GM18520 (cell line): ENCODE data around the gene LRRC41.
"Not testable (repeated sequence)": the region's sequence is repeated elsewhere in the genome, so short reads cannot be mapped to it uniquely, and the experiment has no call there.

Experiments used
- ATAC-seq: cut with Tn5 transposase; IDR thresholded peaks from one replicate; pipeline ENCODE4 v1.9.1; 2021; ENCODE audit not compliant: unreplicated experiment

The LRRC41 gene

GRCh38 chr1:46303038-46303871, at the start of gene LRRC41, which contains the start of gene UQCRH:
Gene LRRC41 (minus strand): TSS chr1:46303616. CDS start chr1:46303322, 294 bp downstream.
Gene UQCRH (plus strand): TSS chr1:46303698. CDS start chr1:46303767, 69 bp downstream.
- peak; percentile 79 for ATAC-seq

GRCh38 chr1:46352363-46352762, 48.9 kb upstream of the LRRC41 start:
- no peak for ATAC-seq

- ATAC-seq = no peak
These were observed 41.9 kb upstream of the LRRC41 start for GRCh38 chr1:46345281-46345680.

- no peak for ATAC-seq
These were observed 41.1 kb upstream of the LRRC41 start for GRCh38 chr1:46344481-46344880.

- no peak for ATAC-seq
These were observed 40.3 kb upstream of the LRRC41 start for GRCh38 chr1:46343705-46344104.

GRCh38 chr1:46343351-46343695, 39.9 kb upstream of the LRRC41 start:
- no peak for ATAC-seq

- ATAC-seq = no peak
These were observed 39.4 kb upstream of the LRRC41 start for GRCh38 chr1:46342677-46343350.

GRCh38 chr1:46342084-46342656, 38.8 kb upstream of the LRRC41 start:
- ATAC-seq = no peak

- no peak for ATAC-seq
These were observed 38.0 kb upstream of the LRRC41 start for GRCh38 chr1:46341222-46342083.

GRCh38 chr1:46340404-46341221, 37.2 kb upstream of the LRRC41 start, which contains the start of gene NSUN4:
Gene NSUN4 (plus strand): TSS chr1:46340807. CDS start chr1:46340827, 20 bp downstream.
- ATAC-seq = peak; percentile 80

- not testable (repeated sequence) for ATAC-seq
These were observed 34.0 kb upstream of the LRRC41 start for GRCh38 chr1:46337409-46337808.

- ATAC-seq = no peak
These were observed 31.7 kb upstream of the LRRC41 start for GRCh38 chr1:46335081-46335480.

GRCh38 chr1:46334030-46334384, 30.6 kb upstream of the LRRC41 start:
- no peak for ATAC-seq

- ATAC-seq = no peak
These were observed 30.0 kb upstream of the LRRC41 start for GRCh38 chr1:46333300-46334029.

GRCh38 chr1:46331786-46332540, 28.5 kb upstream of the LRRC41 start:
- not testable (repeated sequence) for ATAC-seq

- not testable (repeated sequence) for ATAC-seq
These were observed 27.0 kb upstream of the LRRC41 start for GRCh38 chr1:46330381-46330780.

- not testable (repeated sequence) for ATAC-seq
These were observed 26.4 kb upstream of the LRRC41 start for GRCh38 chr1:46329807-46330206.

- ATAC-seq = not testable (repeated sequence)
These were observed 24.8 kb upstream of the LRRC41 start for GRCh38 chr1:46328182-46328581.
